MV-4-11 (cell line): Measurements from ENCODE around the gene ITPR2.

Source experiments
- DNase-seq: peaks from one replicate; lab custom pipeline; 2025; lab: John Stamatoyannopoulos, UW

ITPR2 gene

GRCh38 chr12:26821212-26821701 lies 11.7 kb downstream of the ITPR2 start:
- peak; percentile 25 for DNase-seq

- no peak for DNase-seq
These were observed 14.4 kb downstream of the ITPR2 start for GRCh38 chr12:26818636-26819035.

GRCh38 chr12:26818201-26818600 lies 14.8 kb downstream of the ITPR2 start:
- DNase-seq = no peak

GRCh38 chr12:26817183-26817591 lies 15.8 kb downstream of the ITPR2 start:
- no peak for DNase-seq

- peak; percentile 16 for DNase-seq
These were observed 19.2 kb downstream of the ITPR2 start for GRCh38 chr12:26813812-26814211.

GRCh38 chr12:26810330-26810729 lies 22.7 kb downstream of the ITPR2 start:
- DNase-seq = no peak

- peak; percentile 34 for DNase-seq
These were observed 23.2 kb downstream of the ITPR2 start for GRCh38 chr12:26809611-26810285.

GRCh38 chr12:26808766-26809476 lies 24.1 kb downstream of the ITPR2 start:
- DNase-seq = no peak

GRCh38 chr12:26807292-26807691 lies 25.7 kb downstream of the ITPR2 start:
- DNase-seq = no peak

- no peak for DNase-seq
These were observed 26.4 kb downstream of the ITPR2 start for GRCh38 chr12:26806556-26806955.

- DNase-seq = no peak
These were observed 27.5 kb downstream of the ITPR2 start for GRCh38 chr12:26805401-26805971.

- no peak for DNase-seq
These were observed 29.4 kb downstream of the ITPR2 start for GRCh38 chr12:26803552-26803951.

GRCh38 chr12:26801486-26801885 lies 31.5 kb downstream of the ITPR2 start:
- DNase-seq = no peak

- DNase-seq = no peak
These were observed 32.1 kb downstream of the ITPR2 start for GRCh38 chr12:26800858-26801257.

GRCh38 chr12:26800347-26800746 lies 32.6 kb downstream of the ITPR2 start:
- no peak for DNase-seq

- no peak for DNase-seq
These were observed 33.3 kb downstream of the ITPR2 start for GRCh38 chr12:26799741-26800140.

GRCh38 chr12:26798640-26799039 lies 34.4 kb downstream of the ITPR2 start:
- DNase-seq = no peak

GRCh38 chr12:26798023-26798422 lies 35.0 kb downstream of the ITPR2 start:
- DNase-seq = peak; percentile 51

GRCh38 chr12:26795910-26796309 lies 37.1 kb downstream of the ITPR2 start:
- DNase-seq = no peak

- peak; percentile 95 for DNase-seq
These were observed 41.6 kb downstream of the ITPR2 start for GRCh38 chr12:26791301-26791791.

- DNase-seq = no peak
These were observed 42.4 kb downstream of the ITPR2 start for GRCh38 chr12:26790645-26790994.

- no peak for DNase-seq
These were observed 43.0 kb downstream of the ITPR2 start for GRCh38 chr12:26789731-26790644.
